Omental fat pad (tissue), 4 donors: ENCODE results near the gene SNRNP25. TPM values are rescaled to one million over a fixed set of nuclear protein-coding genes. Genes with fewer than 3 reads are reported as not detected.
A peak's percentile ranks its signal among the peaks of the same experiment; 100 is the strongest.
"Not testable (repeated sequence)": the region's sequence is repeated elsewhere in the genome, so short reads cannot be mapped to it uniquely, and the experiment has no call there.

Source experiments
- ATAC-seq: fragments of 150-250 bp; one replicate; pipeline ENCODE4 v1.9.1; 2016; ENCODE audit warnings: mild to moderate bottlenecking, moderate library complexity; ENCODE audit not compliant: low FRiP score
- DNase-seq: peaks from one replicate; pipeline ENCODE4 v3.0.0-alpha.2; 2019; ENCODE audit warnings: low spot score
- total RNA-seq, 4 donors: library from RNA; depleted of rRNA; stranded (reverse); fragments of >200 nt; gene quantifications; one replicate each; pipeline ENCODE4 v1.1.0, GENCODE V29; 2016
- TF ChIP-seq, protein P1 (sequence below), 3 donors: fragments of 450-650 bp; IDR thresholded peaks; one replicate each; pipeline ENCODE4 v1.5.1; 2016 to 2017; ENCODE audit warnings: antibody characterized with exemption in 3 of 3, mild to moderate bottlenecking in 3 of 3, moderate library complexity in 2 of 3

SNRNP25 gene
- 10 to 100 TPM; 14.1 to 20.3 (median 17.6) TPM for total RNA-seq

GRCh38 chr16:53346-54236 lies at the start of gene SNRNP25, which contains the start of gene POLR3K:
Gene SNRNP25, plus strand, starts transcription at chr16:53828. Its CDS starts 189 bp downstream, at chr16:54017.
Gene POLR3K, minus strand, starts transcription at chr16:53608. Its CDS starts 22 bp downstream, at chr16:53586.
- ATAC-seq, result peak; percentile 99
- peak; percentile 98 for DNase-seq
- TF ChIP-seq, protein P1, sequence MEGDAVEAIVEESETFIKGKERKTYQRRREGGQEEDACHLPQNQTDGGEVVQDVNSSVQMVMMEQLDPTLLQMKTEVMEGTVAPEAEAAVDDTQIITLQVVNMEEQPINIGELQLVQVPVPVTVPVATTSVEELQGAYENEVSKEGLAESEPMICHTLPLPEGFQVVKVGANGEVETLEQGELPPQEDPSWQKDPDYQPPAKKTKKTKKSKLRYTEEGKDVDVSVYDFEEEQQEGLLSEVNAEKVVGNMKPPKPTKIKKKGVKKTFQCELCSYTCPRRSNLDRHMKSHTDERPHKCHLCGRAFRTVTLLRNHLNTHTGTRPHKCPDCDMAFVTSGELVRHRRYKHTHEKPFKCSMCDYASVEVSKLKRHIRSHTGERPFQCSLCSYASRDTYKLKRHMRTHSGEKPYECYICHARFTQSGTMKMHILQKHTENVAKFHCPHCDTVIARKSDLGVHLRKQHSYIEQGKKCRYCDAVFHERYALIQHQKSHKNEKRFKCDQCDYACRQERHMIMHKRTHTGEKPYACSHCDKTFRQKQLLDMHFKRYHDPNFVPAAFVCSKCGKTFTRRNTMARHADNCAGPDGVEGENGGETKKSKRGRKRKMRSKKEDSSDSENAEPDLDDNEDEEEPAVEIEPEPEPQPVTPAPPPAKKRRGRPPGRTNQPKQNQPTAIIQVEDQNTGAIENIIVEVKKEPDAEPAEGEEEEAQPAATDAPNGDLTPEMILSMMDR (IDR thresholded peaks at IDR 0.05), result no peak

- TF ChIP-seq, protein P1 (IDR thresholded peaks at IDR 0.05), result no peak
- ATAC-seq, result peak; percentile 51
- no peak for DNase-seq
Observed at GRCh38 chr16:9903-10665, 43.5 kb upstream of the SNRNP25 start.

GRCh38 chr16:10772-11171 lies 42.9 kb upstream of the SNRNP25 start:
- peak; percentile 99 for DNase-seq
- not testable (repeated sequence) for ATAC-seq

DNA sequence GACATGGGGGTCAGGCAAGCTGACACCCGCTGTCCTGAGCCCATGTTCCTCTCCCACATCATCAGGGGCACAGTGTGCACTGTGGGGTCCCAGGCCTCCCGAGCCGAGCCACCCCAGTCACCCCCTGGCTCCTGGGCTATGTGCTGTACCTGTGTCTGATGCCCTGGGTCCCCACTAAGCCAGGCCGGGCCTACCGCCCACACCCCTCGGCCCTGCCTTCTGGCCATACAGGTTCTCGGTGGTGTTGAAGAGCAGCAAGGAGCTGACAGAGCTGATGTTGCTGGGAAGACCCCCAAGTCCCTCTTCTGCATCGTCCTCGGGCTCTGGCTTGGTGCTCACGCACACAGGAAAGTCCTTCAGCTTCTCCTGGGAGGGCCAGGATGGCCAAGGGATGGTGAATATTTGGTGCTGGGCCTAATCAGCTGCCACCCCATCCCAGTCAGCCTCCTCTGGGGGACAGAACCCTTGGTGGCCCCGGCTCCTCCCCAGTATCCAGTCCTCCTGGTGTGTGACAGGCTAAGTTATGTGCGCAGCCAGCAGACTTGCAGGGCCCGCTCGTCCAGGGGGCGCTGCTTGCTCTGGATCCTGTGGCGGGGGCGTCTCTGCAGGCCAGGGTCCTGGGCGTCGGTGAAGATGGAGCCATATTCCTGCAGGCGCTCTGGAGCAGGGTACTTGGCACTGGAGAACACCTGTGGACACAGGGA lies 36.4 kb upstream of the SNRNP25 start:
- DNase-seq, ATAC-seq: not testable (repeated sequence)

GRCh38 chr16:20886-21285 lies 32.7 kb upstream of the SNRNP25 start:
- not testable (repeated sequence) for ATAC-seq, DNase-seq

- not testable (repeated sequence) for DNase-seq, ATAC-seq
Observed at GRCh38 chr16:24151-24550, 29.5 kb upstream of the SNRNP25 start.

- DNase-seq, ATAC-seq: not testable (repeated sequence)
Observed at GRCh38 chr16:25926-26348, 27.7 kb upstream of the SNRNP25 start.

GRCh38 chr16:30627-31026 lies 23.0 kb upstream of the SNRNP25 start:
- not testable (repeated sequence) for ATAC-seq, DNase-seq

DNA sequence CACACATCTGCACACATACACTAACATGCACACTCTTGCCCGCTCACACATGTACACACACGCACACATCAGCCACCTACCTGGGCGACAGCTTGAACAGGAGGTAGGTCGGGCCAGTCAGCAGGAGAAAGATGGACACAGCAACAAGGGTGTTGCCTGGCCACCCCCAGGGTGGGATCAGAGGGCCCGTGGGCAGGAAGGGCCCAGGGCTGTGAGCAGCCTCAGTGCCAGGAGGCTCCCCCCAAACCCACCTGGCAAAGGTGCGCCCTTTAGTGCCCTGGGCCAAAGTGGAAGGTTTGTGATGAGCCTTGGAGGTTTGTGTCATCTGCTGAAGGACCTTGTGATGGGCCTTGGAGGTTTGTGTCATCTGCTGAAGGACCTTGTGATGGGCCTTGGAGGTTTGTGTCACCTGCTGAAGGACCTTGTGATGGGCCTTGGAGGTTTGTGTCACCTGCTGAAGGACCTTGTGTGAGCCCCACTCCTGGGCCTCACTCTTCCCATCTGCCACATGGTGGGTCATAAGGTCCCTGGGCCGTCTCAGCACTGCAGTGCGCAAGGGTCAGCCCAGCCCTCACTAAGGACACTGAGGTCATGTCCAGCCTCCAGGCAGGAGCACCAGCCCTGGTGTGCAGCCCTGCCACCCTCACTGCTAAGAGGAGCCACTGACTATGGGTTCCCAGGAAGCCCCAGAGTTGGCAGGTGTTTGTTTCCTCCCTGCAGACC lies 20.3 kb upstream of the SNRNP25 start:
- not testable (repeated sequence) for DNase-seq, ATAC-seq

- TF ChIP-seq, protein P1 (IDR thresholded peaks at IDR 0.05), result no peak
- no peak for ATAC-seq
- no peak for DNase-seq
Observed at GRCh38 chr16:33877-34647, 19.6 kb upstream of the SNRNP25 start.
